ENCODE results near the gene RPP38.
A peak's percentile ranks its signal among the peaks of the same experiment; 100 is the strongest.

The RPP38 gene

DNA sequence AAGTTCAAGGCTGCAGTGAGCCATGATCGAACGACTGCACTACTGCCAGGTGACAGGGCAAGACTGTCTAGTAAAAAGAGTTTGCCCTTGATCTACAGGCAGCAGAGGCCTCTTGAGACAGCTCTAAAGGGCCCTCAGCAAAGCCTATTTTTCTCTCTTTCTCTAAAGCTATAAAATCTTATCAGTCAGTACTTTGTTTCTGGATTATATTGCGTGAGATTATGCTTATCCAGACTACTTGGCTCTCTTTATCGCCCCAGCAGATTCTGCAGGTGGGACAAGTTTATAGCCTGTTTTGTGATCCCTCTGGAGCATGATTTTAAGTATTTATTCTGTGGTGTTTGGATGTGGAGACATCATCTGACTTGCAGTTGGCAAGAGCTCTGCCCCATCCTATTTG lies 2.7 kb downstream of the RPP38 start:
- Histone ChIP-seq H3K9me3 (replicated peaks in 1 of 11) (no peaks in the 10 kb centered on the region), H3K36me3 (peaks cover 42 to 61% (median 58%) of the 10 kb centered on the region in 11 experiments), H4K20me1 (peaks cover 22 to 64% (median 50%) of the 10 kb centered on the region in 11 experiments; a peak in 20 of 22 replicates), H3K9ac (peak overlapping the region in 6 of 11 experiments; percentile 26 to 95 (median 90); a peak in 5 of 22 replicates), H3K4me3 (no peak overlapping the region), H3K27me3 (no peaks in the 10 kb centered on the region), H3K4me1 (peaks cover 23 to 35% (median 29%) of the 10 kb centered on the region in 10 experiments), H3K4me2 (peak overlapping the region; percentile 83 to 97 (median 91); a peak in 13 of 22 replicates), H3K27ac (0 out of 22 replicates have a peak overlapping the region, but pooled peaks of 1 of the 11 experiments have one; percentile 94)
- no peak for TF ChIP-seq Cebpa-rat (IDR thresholded peaks at IDR 0.05)

DNA sequence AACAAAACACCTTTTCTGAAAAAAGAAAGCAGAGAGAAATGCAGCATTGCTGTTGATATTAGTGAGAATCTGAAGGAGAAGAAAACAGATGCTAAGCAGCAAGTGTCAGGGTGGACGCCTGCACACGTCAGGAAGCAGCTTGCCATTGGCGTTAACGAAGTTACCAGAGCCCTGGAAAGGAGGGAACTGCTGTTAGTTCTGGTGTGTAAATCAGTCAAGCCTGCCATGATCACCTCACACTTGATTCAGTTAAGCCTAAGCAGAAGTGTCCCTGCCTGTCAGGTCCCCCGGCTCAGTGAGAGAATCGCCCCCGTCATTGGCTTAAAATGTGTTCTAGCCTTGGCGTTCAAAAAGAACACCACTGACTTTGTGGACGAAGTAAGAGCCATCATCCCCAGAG lies 6.4 kb downstream of the RPP38 start:
- Histone ChIP-seq H3K27me3 (no peaks in the 10 kb centered on the region), H3K27ac (no peak overlapping the region), H3K4me2 (no peak overlapping the region), H4K20me1 (peaks cover 22 to 70% (median 54%) of the 10 kb centered on the region in 11 experiments; a peak in 20 of 22 replicates), H3K36me3 (peaks cover 68 to 94% (median 90%) of the 10 kb centered on the region in 11 experiments), H3K9ac (no peak overlapping the region), H3K4me1 (peaks cover 13 to 22% (median 16%) of the 10 kb centered on the region in 10 experiments), H3K9me3 (replicated peaks in 1 of 11) (no peaks in the 10 kb centered on the region), H3K4me3 (no peak overlapping the region)
- TF ChIP-seq Cebpa-rat (IDR thresholded peaks at IDR 0.05): no peak

GRCh38 chr10:15106352-15107013 lies 9.3 kb downstream of the RPP38 start:
- Histone ChIP-seq H3K27ac (no peak overlapping the region), H3K9ac (0 out of 22 replicates have a peak overlapping the region, but pooled peaks of 1 of the 11 experiments have one; percentile 6), H3K36me3 (peaks cover 84 to 98% (median 94%) of the 10 kb centered on the region in 11 experiments), H3K9me3 (replicated peaks in 1 of 11) (no peaks in the 10 kb centered on the region), H4K20me1 (peaks cover 4 to 44% (median 30%) of the 10 kb centered on the region in 11 experiments; a peak in 19 of 22 replicates), H3K27me3 (no peaks in the 10 kb centered on the region), H3K4me3 (no peak overlapping the region), H3K4me2 (0 out of 22 replicates have a peak overlapping the region, but pooled peaks of 1 of the 11 experiments have one; percentile 7), H3K4me1 (no peaks in the 10 kb centered on the region)
- TF ChIP-seq Cebpa-rat (IDR thresholded peaks at IDR 0.05): no peak

- TF ChIP-seq Cebpa-rat (IDR thresholded peaks at IDR 0.05): no peak
- H4K20me1 ChIP-seq: no peaks in the 10 kb centered on the region
- no peaks in the 10 kb centered on the region for H3K27me3 ChIP-seq
- H3K9me3 ChIP-seq (replicated peaks in 1 of 11): peaks cover 3 to 10% (median 9%) of the 10 kb centered on the region in 11 experiments; a peak in 14 of 22 replicates
- no peak overlapping the region for H3K4me3 ChIP-seq
- H3K9ac ChIP-seq: no peak overlapping the region
- H3K36me3 ChIP-seq: peaks cover 59 to 95% (median 87%) of the 10 kb centered on the region in 11 experiments
- no peak overlapping the region for H3K4me2 ChIP-seq
- H3K27ac ChIP-seq: no peak overlapping the region
- no peaks in the 10 kb centered on the region for H3K4me1 ChIP-seq
Measured at GRCh38 chr10:15112657-15113056, 15.5 kb downstream of the RPP38 start.

DNA sequence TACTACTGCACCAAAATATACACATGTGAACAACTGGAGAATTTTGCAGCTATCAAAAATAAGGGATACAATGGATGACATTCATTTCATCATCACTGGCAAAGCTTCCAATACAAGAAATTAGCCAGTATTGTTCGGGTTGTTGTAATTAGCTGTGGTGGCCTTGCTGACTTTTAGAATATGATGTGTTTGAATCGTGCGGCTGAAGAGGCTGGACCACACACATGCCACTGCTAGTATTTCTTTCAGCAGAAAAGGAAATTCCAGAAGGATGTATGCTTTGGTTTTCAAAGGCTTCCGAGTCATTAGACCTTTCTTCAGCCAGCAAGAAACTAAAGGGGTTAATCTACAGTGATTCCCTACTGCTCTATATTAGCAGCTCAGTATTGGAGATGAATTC lies 16.6 kb downstream of the RPP38 start:
- H3K36me3 ChIP-seq: peaks cover 54 to 94% (median 76%) of the 10 kb centered on the region in 11 experiments
- peaks cover 3 to 10% (median 9%) of the 10 kb centered on the region in 11 experiments; a peak in 14 of 22 replicates for H3K9me3 ChIP-seq (replicated peaks in 1 of 11)
- peaks cover 0 to 10% (median 8%) of the 10 kb centered on the region in 10 experiments; a peak in 16 of 20 replicates for H3K4me1 ChIP-seq
- H3K27me3 ChIP-seq: no peaks in the 10 kb centered on the region
- H4K20me1 ChIP-seq: no peaks in the 10 kb centered on the region
- no peak overlapping the region for H3K9ac ChIP-seq
- no peak overlapping the region for H3K4me2 ChIP-seq
- H3K4me3 ChIP-seq: no peak overlapping the region
- no peak overlapping the region for H3K27ac ChIP-seq
- no peak for TF ChIP-seq Cebpa-rat (IDR thresholded peaks at IDR 0.05)

- no peak for TF ChIP-seq Cebpa-rat (IDR thresholded peaks at IDR 0.05)
- H3K27me3 ChIP-seq: no peaks in the 10 kb centered on the region
- H3K4me3 ChIP-seq: no peak overlapping the region
- H3K4me1 ChIP-seq: peaks cover 0 to 17% (median 14%) of the 10 kb centered on the region in 10 experiments; a peak in 16 of 20 replicates
- peaks cover 3 to 11% (median 9%) of the 10 kb centered on the region in 11 experiments; a peak in 14 of 22 replicates for H3K9me3 ChIP-seq (replicated peaks in 1 of 11)
- H3K4me2 ChIP-seq: no peak overlapping the region
- H4K20me1 ChIP-seq: no peaks in the 10 kb centered on the region
- no peak overlapping the region for H3K27ac ChIP-seq
- peaks cover 41 to 92% (median 75%) of the 10 kb centered on the region in 11 experiments for H3K36me3 ChIP-seq
- no peak overlapping the region for H3K9ac ChIP-seq
Measured at GRCh38 chr10:15116225-15116624, 19.1 kb downstream of the RPP38 start.

DNA sequence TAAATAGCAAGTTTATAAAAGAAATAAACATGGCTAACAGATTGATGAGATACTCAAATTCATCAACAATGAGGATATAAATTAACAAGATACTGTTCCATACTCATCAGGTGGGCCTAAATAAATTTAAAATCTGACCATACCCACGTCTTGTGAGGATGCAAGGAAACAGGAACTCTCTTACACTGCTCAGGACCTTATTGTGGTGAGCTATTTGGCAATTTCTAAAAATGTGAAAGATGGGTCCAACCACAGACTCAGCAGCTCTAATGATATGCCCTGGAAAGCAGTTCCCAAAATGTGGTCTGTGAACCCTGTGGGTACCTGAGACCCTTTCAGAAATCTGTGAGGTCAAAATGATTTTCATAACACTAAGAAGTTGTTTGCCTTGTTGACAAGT lies 21.5 kb downstream of the RPP38 start:
- peaks cover 3 to 11% (median 9%) of the 10 kb centered on the region in 11 experiments; a peak in 14 of 22 replicates for H3K9me3 ChIP-seq (replicated peaks in 1 of 11)
- peaks cover 0 to 24% (median 16%) of the 10 kb centered on the region in 10 experiments; a peak in 17 of 20 replicates for H3K4me1 ChIP-seq
- H3K4me3 ChIP-seq: no peak overlapping the region
- H3K27me3 ChIP-seq: no peaks in the 10 kb centered on the region
- H3K36me3 ChIP-seq: peaks cover 22 to 75% (median 58%) of the 10 kb centered on the region in 11 experiments
- peak in 1 of 11 experiments; percentile 55; a peak in 2 of 22 replicates for TF ChIP-seq Cebpa-rat (IDR thresholded peaks at IDR 0.05)
- H3K27ac ChIP-seq: peak overlapping the region in 6 of 11 experiments; percentile 11 to 55 (median 49); a peak in 10 of 22 replicates
- H4K20me1 ChIP-seq: no peaks in the 10 kb centered on the region
- peak overlapping the region in 10 of 11 experiments; percentile 3 to 69 (median 36); a peak in 16 of 22 replicates for H3K4me2 ChIP-seq
- H3K9ac ChIP-seq: no peak overlapping the region

- H4K20me1 ChIP-seq: no peaks in the 10 kb centered on the region
- H3K27ac ChIP-seq: no peak overlapping the region
- H3K4me3 ChIP-seq: no peak overlapping the region
- peaks cover 0 to 26% (median 16%) of the 10 kb centered on the region in 10 experiments; a peak in 17 of 20 replicates for H3K4me1 ChIP-seq
- H3K27me3 ChIP-seq: no peaks in the 10 kb centered on the region
- no peak overlapping the region for H3K9ac ChIP-seq
- H3K4me2 ChIP-seq: no peak overlapping the region
- H3K9me3 ChIP-seq (replicated peaks in 1 of 11): peaks cover 3 to 11% (median 9%) of the 10 kb centered on the region in 11 experiments; a peak in 14 of 22 replicates
- H3K36me3 ChIP-seq: peaks cover 23 to 66% (median 49%) of the 10 kb centered on the region in 11 experiments
- no peak for TF ChIP-seq Cebpa-rat (IDR thresholded peaks at IDR 0.05)
Measured at GRCh38 chr10:15120523-15120922, 23.4 kb downstream of the RPP38 start.

GRCh38 chr10:15121707-15122106 lies 24.6 kb downstream of the RPP38 start:
- Histone ChIP-seq H3K27me3 (no peaks in the 10 kb centered on the region), H3K4me2 (no peak overlapping the region), H3K27ac (no peak overlapping the region), H3K4me1 (peaks cover 0 to 26% (median 16%) of the 10 kb centered on the region in 10 experiments; a peak in 17 of 20 replicates), H3K9me3 (replicated peaks in 1 of 11) (peaks cover 0 to 17% (median 0%) of the 10 kb centered on the region in 11 experiments; a peak in 3 of 22 replicates), H4K20me1 (no peaks in the 10 kb centered on the region), H3K9ac (no peak overlapping the region), H3K36me3 (peaks cover 26 to 64% (median 50%) of the 10 kb centered on the region in 11 experiments), H3K4me3 (no peak overlapping the region)
- no peak for TF ChIP-seq Cebpa-rat (IDR thresholded peaks at IDR 0.05)
